ENCODE measurements around the gene XRCC1.

- TF ChIP-seq CTCF (IDR thresholded peaks at IDR 0.05; ENCODE audit: insufficient read depth, low read length) (no peak), GABPA (IDR thresholded peaks at IDR 0.05; ENCODE audit: low read depth) (no peak), REST (IDR thresholded peaks at IDR 0.05; ENCODE audit: insufficient replicate concordance, low read depth) (no peak), SPI1 (IDR thresholded peaks at IDR 0.05; ENCODE audit: borderline replicate concordance, low read depth) (no peak)
Measured at GRCh38 chr19:43562226-43562697, 13.1 kb downstream of the XRCC1 start.

Data from HL-60 (cell line).